HG02798 (cell line): ENCODE measurements around the gene PUM1.

Source experiments
- ATAC-seq: cut with Tn5 transposase; IDR thresholded peaks from one replicate; pipeline ENCODE4 v1.9.1; 2021; ENCODE audit warnings: mild to moderate bottlenecking; ENCODE audit not compliant: unreplicated experiment, poor library complexity

PUM1 gene

DNA sequence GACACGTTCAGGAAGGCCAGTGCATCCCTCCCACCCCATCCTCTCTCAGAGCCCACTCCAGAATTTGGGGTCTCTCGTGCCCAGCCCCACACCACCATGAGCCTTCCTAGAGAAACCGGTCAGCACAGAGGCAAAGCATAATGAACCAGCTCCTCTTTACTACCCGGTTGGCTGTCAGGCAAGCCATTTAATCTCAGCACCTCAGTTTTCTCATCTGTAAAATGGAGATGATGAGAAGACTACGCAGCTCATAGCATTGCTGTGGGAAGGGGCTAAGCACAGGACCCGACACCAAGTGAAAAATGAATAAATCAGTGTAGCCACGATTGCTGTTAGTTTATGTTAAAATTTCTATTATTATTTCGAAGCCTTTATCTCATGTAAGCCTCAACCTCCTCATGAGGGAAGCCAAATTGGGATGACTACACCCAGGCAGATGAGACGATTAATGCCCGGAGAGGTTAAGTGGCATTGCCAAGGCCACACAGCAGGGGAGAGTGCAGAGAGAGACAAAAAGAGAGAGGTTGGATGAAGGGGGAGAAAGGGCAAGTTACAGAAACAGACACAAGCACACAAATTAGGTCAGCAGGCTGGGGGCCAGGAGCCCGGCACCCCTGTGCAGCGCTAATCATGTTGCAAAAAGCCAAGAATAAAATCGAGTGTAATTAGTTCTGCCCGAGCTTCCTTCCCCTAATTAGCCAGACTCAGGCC, 182.7 kb downstream of the PUM1 start:
- ATAC-seq: no peak
